Activated naive CD4-positive, alpha-beta T cell treated with anti-CD3 and anti-CD28 coated beads, Interleukin-2, amount 50 U/mL, for 24 hours (primary cell): ENCODE data around the gene RNASET2.
"Not testable (repeated sequence)": the region's sequence is repeated elsewhere in the genome, so short reads cannot be mapped to it uniquely, and the experiment has no call there.

Experiments used
- H3K27ac Mint-ChIP-seq: one replicate; pipeline ENCODE4 v1.8.0; 2021; ENCODE audit warnings: mild to moderate bottlenecking, mixed read lengths
- H3K27me3 Mint-ChIP-seq: one replicate; pipeline ENCODE4 v1.8.0; 2021; ENCODE audit warnings: mixed read lengths
- H3K36me3 Mint-ChIP-seq: one replicate; pipeline ENCODE4 v1.8.0; 2021; ENCODE audit warnings: mixed read lengths
- H3K4me1 Mint-ChIP-seq: one replicate; pipeline ENCODE4 v1.8.0; 2021; ENCODE audit warnings: mixed read lengths
- H3K4me3 Mint-ChIP-seq: one replicate; pipeline ENCODE4 v1.8.0; 2021; ENCODE audit warnings: mild to moderate bottlenecking, mixed read lengths
- H3K9me3 Mint-ChIP-seq: one replicate; pipeline ENCODE4 v1.8.0; 2021; ENCODE audit warnings: mixed read lengths

RNASET2 gene

GRCh38 chr6:166892472-166892871 is 63.9 kb downstream of the RNASET2 start:
- H3K36me3 Mint-ChIP-seq: peaks cover 16% of the 10 kb centered on the region
- not testable (repeated sequence) for H3K4me1 Mint-ChIP-seq, H3K4me3 Mint-ChIP-seq, H3K27me3 Mint-ChIP-seq, H3K27ac Mint-ChIP-seq, H3K9me3 Mint-ChIP-seq

GRCh38 chr6:166886773-166887172 is 69.6 kb downstream of the RNASET2 start:
- not testable (repeated sequence) for H3K4me3 Mint-ChIP-seq, H3K27me3 Mint-ChIP-seq, H3K27ac Mint-ChIP-seq, H3K9me3 Mint-ChIP-seq, H3K4me1 Mint-ChIP-seq
- H3K36me3 Mint-ChIP-seq: peaks cover 27% of the 10 kb centered on the region

GRCh38 chr6:166884958-166885357 is 71.4 kb downstream of the RNASET2 start:
- not testable (repeated sequence) for H3K27me3 Mint-ChIP-seq, H3K4me3 Mint-ChIP-seq, H3K4me1 Mint-ChIP-seq, H3K27ac Mint-ChIP-seq, H3K9me3 Mint-ChIP-seq
- peaks cover 24% of the 10 kb centered on the region for H3K36me3 Mint-ChIP-seq

- Mint-ChIP-seq H3K27ac (no peak overlapping the region), H3K4me1 (peaks cover 4% of the 10 kb centered on the region), H3K4me3 (no peak overlapping the region), H3K36me3 (peaks cover 23% of the 10 kb centered on the region), H3K27me3 (no peaks in the 10 kb centered on the region), H3K9me3 (peaks cover 6% of the 10 kb centered on the region)
Measured at GRCh38 chr6:166879594-166879993, 76.8 kb downstream of the RNASET2 start.
